H54 (cell line): Measurements from ENCODE around the gene LGALS8.
A peak's percentile ranks its signal among the peaks of the same experiment; 100 is the strongest.

Experiments
- DNase-seq: peaks from one replicate; pipeline ENCODE4 v3.0.0; 2011; ENCODE audit warnings: low spot score, mixed read lengths; ENCODE audit not compliant: insufficient read length
- FAIRE-seq: peaks from 3 replicates; lab custom pipeline; 2011; peaks lifted over from hg19 to GRCh38; lab: Jason Lieb, UNC
- POLR2A ChIP-seq: IDR thresholded peaks from 2 replicates; pipeline ENCODE4 v1.6.1; 2011; ENCODE audit warnings: low read depth, mild to moderate bottlenecking, low read length

The LGALS8 gene

DNA sequence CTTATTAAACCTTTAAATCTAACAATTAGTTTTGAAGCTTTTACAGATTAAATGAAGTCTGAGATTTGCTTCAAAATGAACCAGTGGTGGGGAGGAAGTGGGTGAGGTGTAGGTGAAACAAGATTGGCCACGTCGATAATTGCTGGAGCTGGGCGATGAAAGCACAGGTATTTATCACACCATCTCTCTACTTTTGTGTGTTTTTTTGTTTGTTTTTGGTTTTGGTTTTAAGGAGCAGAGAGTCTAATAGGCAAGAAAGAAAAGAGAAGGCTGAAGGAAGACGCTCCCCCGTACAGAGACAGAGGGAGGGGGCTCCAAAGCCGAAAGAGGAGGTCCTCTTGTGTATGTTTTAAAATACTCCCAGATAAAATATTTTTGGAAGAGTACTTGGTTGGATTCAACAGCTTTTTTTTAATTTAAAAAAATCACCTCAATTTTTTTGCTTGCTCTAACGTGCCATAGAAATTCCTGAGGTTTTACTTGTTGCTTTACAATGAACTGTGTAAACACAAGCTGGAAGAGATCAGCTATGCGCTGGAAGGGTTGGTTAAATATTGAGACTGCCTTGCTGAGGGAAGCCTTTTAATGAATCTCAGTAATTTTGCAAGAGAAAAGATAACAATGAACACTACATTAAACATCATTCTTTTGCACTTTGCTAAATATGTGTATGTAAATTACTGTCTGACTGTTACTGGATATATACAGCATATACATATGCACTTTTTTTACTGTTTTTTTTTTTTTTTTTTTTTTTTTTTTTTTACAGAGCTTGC lies 6.7 kb upstream of the LGALS8 start:
- DNase-seq, result no peak
- FAIRE-seq, result no peak
- TF ChIP-seq POLR2A, result no peak

DNA sequence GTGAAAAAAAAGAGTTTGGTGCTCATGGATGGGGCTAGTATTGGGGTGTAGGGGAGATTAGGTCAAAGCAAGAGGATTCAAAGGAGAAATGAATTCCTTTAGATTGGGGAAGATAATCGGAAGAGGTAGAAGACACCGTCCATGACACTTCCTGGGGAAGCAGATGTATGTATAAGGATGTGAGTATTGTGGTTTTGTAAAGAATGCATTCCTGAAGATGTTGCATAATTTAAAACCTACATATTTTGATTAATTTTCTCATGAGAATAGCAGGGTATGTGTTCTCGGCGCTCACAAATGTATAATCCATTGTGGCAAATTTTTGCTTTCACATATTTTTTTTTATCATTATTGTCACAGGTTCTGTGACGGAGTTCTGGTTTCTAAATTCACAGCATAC lies 5.5 kb upstream of the LGALS8 start:
- no peak for TF ChIP-seq POLR2A
- DNase-seq (no peak), FAIRE-seq (no peak)

- DNase-seq (no peak), FAIRE-seq (no peak)
- TF ChIP-seq POLR2A, result no peak
These were observed 3.3 kb upstream of the LGALS8 start for GRCh38 chr1:236520445-236521005.

DNA sequence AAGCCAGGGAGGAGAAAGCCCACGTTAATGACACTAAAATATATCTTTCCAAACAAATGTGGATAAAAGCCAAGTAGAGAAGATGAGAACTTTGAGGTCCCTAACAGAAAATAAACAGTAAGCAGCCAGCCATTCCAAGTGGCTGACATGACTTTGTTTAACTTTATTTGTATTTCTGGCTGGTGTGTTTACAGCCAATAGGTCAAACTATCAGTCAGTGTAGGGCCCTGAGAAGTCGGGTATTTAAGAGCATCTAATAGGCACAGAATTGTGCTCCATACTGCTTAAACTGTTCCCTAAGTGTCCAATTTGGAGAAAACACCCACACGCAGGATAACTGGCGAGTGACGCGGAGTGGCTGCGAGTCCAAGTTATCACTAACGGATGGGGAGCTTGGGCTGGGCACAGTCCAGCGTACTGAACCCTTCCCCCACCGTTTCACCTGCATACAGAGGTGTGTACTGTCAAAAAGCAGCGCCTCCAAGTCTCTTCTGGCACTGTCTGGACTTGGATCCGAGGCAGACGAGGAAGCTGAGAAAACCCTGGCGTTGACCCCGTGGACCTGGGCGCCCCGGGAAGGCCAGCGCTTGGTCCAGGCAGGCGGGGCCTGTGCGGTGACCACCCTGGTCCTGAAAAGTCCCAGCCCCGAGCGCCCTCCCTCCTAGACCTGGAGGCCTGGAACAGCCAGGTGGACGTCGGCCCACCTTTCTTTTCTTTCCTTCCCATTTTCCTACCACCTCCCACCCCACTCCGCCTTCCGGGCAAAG lies 662 bp upstream of the LGALS8 start:
- TF ChIP-seq POLR2A, result no peak
- no peak for DNase-seq

DNA sequence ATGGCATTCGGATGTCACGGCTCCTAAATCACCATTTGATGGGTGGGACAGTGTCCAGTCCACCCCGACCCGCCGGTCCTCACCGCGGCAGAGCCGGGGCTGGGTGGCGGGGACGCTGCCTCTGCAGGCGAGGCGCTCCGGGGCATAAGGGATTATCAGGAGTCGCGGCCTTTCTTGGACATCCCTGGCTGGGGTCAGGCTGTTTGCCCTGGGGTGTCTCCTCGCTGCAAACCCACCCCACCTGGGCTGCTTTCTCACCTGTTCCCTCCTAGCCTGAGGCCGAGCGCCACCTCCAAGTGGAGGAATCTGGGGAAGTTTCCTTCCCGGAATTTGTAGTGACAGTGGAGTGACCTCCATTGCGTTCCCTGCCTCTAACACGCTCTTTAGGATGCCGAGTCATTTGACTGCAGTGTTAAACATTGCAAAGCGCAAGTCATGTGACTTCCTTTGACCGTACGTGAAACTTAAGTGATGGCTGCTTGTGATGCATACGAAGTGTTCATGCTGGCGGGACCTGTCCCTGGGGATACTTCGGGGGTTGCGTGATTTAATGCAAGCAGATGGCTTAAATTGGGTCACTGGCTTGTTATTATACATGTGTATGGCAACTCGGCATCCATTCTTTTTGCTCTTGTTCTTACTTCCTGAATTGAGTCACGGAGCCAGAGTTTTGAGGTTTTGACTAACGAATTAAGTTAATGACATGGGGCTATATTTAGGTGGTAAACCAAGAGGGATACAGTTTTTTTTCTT lies 536 bp downstream of the LGALS8 start:
- DNase-seq (peak; percentile 49), FAIRE-seq (peak; percentile 71)
- TF ChIP-seq POLR2A, result peak; percentile 66

More for the DNA sequence above, 662 bp upstream of the LGALS8 start:
- no peak for FAIRE-seq

DNA sequence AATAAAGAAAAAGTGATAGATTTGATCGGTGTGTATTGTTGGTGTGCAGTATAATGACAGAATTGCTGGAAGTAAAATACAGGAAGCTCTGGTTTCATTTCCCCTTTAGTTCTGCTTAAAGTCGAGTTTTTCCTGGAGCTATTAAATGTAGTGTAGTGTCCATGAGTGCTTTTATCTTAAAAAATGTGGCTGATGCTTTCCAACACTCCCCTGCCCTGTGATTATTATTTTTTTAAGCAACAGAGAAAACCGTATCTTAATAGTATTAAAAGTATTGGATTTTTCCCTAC lies 1.1 kb downstream of the LGALS8 start:
- TF ChIP-seq POLR2A, result no peak
- DNase-seq (no peak), FAIRE-seq (no peak)

DNA sequence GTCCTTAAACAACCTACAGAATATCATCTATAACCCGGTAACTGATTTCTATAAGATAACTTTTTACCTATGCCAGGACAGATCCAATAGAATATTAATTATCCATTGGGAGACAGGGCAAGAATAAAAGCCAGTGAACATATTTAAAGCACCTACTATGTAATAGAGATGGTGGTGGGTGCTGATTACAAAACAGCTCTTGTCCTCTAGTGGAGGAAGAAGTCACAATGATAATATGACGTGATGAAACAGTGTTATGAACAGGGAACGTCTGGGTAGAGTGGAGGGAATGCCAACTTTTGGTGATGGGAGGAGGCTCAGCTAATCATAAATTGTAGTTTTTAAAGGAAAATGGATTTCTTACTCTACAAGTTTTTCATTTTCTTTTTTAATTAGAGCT lies 2.3 kb downstream of the LGALS8 start:
- FAIRE-seq (no peak), DNase-seq (no peak)
- no peak for TF ChIP-seq POLR2A

DNA sequence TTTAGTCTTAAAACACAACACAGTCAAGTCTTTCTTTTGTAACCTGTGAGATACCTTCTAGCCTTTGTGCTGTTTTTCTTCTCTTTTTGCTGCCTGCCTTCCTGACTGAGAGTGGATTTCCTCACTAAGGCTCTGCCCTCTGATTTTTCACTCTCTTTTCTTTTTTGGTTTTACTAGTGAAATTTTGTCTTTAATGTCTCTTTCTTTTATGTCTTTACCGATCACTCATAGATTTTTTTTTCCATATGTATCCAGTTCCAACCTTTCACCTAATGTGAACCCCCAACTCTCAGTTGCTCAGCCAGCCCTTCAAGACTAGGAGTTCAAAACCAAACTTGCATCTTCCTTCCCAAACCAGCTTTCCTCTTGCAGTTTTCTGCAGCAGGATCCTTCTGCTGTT lies 6.5 kb downstream of the LGALS8 start:
- no peak for TF ChIP-seq POLR2A
- no peak for FAIRE-seq
- DNase-seq, result no peak

DNA sequence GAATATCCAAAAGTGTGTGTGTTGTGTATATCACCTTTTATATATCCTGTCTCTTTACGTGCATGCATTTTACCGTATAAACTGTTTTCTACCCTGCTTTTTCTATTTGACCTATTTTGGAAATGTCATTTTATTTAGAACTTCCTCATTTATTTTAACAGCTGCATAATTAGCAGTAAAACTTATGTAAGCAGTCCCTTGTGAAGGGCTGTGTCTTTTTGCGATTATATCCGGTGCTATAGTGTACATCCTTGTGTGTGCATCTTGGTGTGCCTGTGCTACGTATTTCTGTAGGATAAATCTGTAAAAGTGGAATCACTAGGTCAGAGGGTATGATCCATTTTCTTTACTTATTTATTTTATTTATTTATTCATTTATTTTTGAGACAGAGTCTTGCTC lies 7.2 kb downstream of the LGALS8 start:
- TF ChIP-seq POLR2A, result no peak
- FAIRE-seq (no peak), DNase-seq (no peak)

- DNase-seq (no peak), FAIRE-seq (no peak)
- TF ChIP-seq POLR2A, result no peak
These were observed 9.1 kb downstream of the LGALS8 start for GRCh38 chr1:236532850-236533249.

DNA sequence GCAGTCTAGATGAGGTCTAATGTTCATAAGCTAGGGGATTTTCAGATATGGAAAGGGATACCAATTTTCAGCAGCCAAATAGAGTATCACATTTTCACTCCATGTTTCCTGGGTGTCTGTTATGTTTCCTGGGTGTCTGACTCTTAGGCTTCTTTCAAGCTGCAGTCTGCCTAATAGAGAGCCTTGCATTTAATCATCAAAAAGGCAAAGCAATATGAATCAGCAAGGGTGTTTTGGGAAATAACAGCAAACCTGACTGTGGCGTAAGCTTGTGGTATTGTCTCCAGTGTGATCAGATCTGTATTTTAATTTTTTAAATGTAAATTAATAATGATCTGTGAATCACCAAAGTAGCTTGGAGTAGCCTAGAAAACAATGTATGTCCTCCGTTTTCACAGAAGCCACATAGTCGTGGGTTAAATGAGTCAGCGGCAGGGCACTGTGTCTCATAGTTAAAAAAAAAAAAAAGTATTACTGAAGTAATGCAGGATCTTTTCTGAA lies 10.4 kb downstream of the LGALS8 start:
- FAIRE-seq (no peak), DNase-seq (peak; percentile 38)
- no peak for TF ChIP-seq POLR2A

- FAIRE-seq (no peak), DNase-seq (no peak)
- no peak for TF ChIP-seq POLR2A
These were observed 11.4 kb downstream of the LGALS8 start for GRCh38 chr1:236535190-236535589.

GRCh38 chr1:236535662-236536161 lies 11.9 kb downstream of the LGALS8 start:
- no peak for TF ChIP-seq POLR2A
- DNase-seq (no peak), FAIRE-seq (no peak)
